NCI-H345 (cell line): ENCODE measurements around the gene MRTO4.
A peak's percentile ranks its signal among the peaks of the same experiment; 100 is the strongest.
"Not testable (repeated sequence)": the region's sequence is repeated elsewhere in the genome, so short reads cannot be mapped to it uniquely, and the experiment has no call there.

Source experiments
- DNase-seq: peaks from one replicate; lab custom pipeline; 2025; lab: John Stamatoyannopoulos, UW

MRTO4 gene

GRCh38 chr1:19222979-19223824 is 28.4 kb upstream of the MRTO4 start:
- DNase-seq = no peak

GRCh38 chr1:19229229-19229628 is 22.4 kb upstream of the MRTO4 start:
- no peak for DNase-seq

GRCh38 chr1:19229828-19230325 is 21.7 kb upstream of the MRTO4 start:
- no peak for DNase-seq

GRCh38 chr1:19231736-19232523 is 19.7 kb upstream of the MRTO4 start:
- DNase-seq = not testable (repeated sequence)

- no peak for DNase-seq
These were observed 19.1 kb upstream of the MRTO4 start for GRCh38 chr1:19232524-19232846.

GRCh38 chr1:19234224-19234623 is 17.4 kb upstream of the MRTO4 start:
- DNase-seq = no peak

GRCh38 chr1:19239876-19240275 is 11.7 kb upstream of the MRTO4 start:
- DNase-seq = no peak

GRCh38 chr1:19240673-19241538 is 10.7 kb upstream of the MRTO4 start:
- peak; percentile 27 for DNase-seq

- peak; percentile 18 for DNase-seq
These were observed 838 bp upstream of the MRTO4 start for GRCh38 chr1:19250629-19251304.

- DNase-seq = no peak
These were observed 2.8 kb downstream of the MRTO4 start for GRCh38 chr1:19254416-19254815.

- no peak for DNase-seq
These were observed 3.7 kb downstream of the MRTO4 start for GRCh38 chr1:19255288-19255687.

- DNase-seq = not testable (repeated sequence)
These were observed 4.7 kb downstream of the MRTO4 start for GRCh38 chr1:19256301-19256700.

- DNase-seq = no peak
These were observed 5.7 kb downstream of the MRTO4 start for GRCh38 chr1:19257178-19257914.

- DNase-seq = no peak
These were observed 6.7 kb downstream of the MRTO4 start for GRCh38 chr1:19258353-19258752.

GRCh38 chr1:19260211-19261138 is 8.9 kb downstream of the MRTO4 start:
- peak; percentile 66 for DNase-seq

- no peak for DNase-seq
These were observed 10.4 kb downstream of the MRTO4 start for GRCh38 chr1:19262047-19262446.

GRCh38 chr1:19262744-19263143 is 11.1 kb downstream of the MRTO4 start:
- no peak for DNase-seq

- no peak for DNase-seq
These were observed 16.8 kb downstream of the MRTO4 start for GRCh38 chr1:19268445-19268844.

- DNase-seq = not testable (repeated sequence)
These were observed 18.1 kb downstream of the MRTO4 start for GRCh38 chr1:19269427-19270342.
